NB4 (cell line): ENCODE measurements around the gene SHB.

Source experiments
- DNase-seq: peaks from one replicate; pipeline ENCODE4 v3.0.0; 2010; ENCODE audit warnings: low read depth
- H3K4me3 ChIP-seq: one replicate; pipeline ENCODE4 v1.5.1; 2011; ENCODE audit warnings: mild to moderate bottlenecking, low read depth, low read length, moderate library complexity
- CTCF ChIP-seq: IDR thresholded peaks from one replicate; pipeline ENCODE4 v1.5.1; 2012; ENCODE audit warnings: low read depth, low read length
- MAX ChIP-seq: IDR thresholded peaks from 2 replicates; pipeline ENCODE4 v1.6.1; 2011; ENCODE audit warnings: low read depth, low read length
- MYC ChIP-seq: IDR thresholded peaks from 2 replicates; pipeline ENCODE4 v1.6.1; 2011; ENCODE audit warnings: low read depth, low read length
- POLR2A ChIP-seq: IDR thresholded peaks from 2 replicates; pipeline ENCODE4 v1.6.1; 2011; ENCODE audit warnings: mild to moderate bottlenecking; ENCODE audit not compliant: insufficient read length; ENCODE audit errors: extremely low read depth

Gene SHB

GRCh38 chr9:38000332-38000731, 68.7 kb downstream of the SHB start:
- no peak for TF ChIP-seq MYC
- no peak for TF ChIP-seq POLR2A
- TF ChIP-seq CTCF = no peak
- no peak for TF ChIP-seq MAX
- no peak for DNase-seq
- no peak overlapping the region for H3K4me3 ChIP-seq

GRCh38 chr9:37999588-38000189, 69.3 kb downstream of the SHB start:
- peak; percentile 23 for DNase-seq
- no peak overlapping the region for H3K4me3 ChIP-seq
- TF ChIP-seq MAX = no peak
- no peak for TF ChIP-seq POLR2A
- no peak for TF ChIP-seq MYC
- TF ChIP-seq CTCF = no peak

DNA sequence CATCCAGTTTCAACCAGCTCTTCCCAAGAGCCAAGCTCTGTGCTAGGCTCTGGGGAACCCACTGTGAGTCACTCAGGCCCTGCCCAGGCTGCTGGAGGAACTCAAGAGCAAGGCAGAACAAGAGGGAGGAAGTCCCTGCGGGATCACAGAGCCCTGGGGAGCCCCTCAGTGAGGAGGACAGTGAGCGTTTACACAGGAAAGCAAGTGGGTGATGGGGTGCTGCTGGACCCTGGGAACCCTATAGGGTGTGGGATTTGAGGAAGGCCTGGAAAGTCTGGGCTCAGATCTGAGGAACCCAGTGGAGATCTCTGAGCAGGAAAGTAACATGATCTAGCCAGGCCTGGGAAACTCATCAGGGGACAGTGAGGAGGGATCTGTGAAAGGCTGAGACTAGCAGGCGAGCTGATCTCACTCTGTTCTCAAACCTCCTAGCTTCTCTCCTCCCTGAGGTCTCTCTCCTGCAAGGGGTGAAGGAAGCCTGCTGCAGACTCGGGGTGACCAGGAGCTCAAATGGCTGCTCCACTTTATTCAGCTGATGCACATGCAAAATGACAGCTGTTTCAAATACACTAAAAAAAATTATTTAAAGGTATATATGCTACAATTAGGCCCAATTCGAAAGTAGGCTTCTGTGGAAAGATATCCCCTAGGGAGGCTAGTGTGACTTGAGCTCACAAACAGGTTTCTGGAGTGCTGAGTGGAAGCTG, 70.0 kb downstream of the SHB start:
- peak; percentile 82 for DNase-seq
- TF ChIP-seq MAX = no peak
- no peak for TF ChIP-seq MYC
- no peak for TF ChIP-seq CTCF
- TF ChIP-seq POLR2A = no peak
- no peak overlapping the region for H3K4me3 ChIP-seq

- no peak overlapping the region for H3K4me3 ChIP-seq
- DNase-seq = no peak
- TF ChIP-seq MAX (no peak), CTCF (no peak)
These were observed 71.2 kb downstream of the SHB start for GRCh38 chr9:37997636-37998374.

- H3K4me3 ChIP-seq = no peak overlapping the region
- no peak for TF ChIP-seq POLR2A
- DNase-seq = no peak
These were observed 72.2 kb downstream of the SHB start for GRCh38 chr9:37996819-37997217.

GRCh38 chr9:37995961-37996818, 72.8 kb downstream of the SHB start:
- H3K4me3 ChIP-seq = no peak overlapping the region
- TF ChIP-seq POLR2A = no peak
- no peak for TF ChIP-seq MYC
- TF ChIP-seq CTCF = no peak
- TF ChIP-seq MAX = no peak
- DNase-seq = no peak
